T-cell (primary cell): ENCODE data around the gene PSMB2. TPM values are rescaled to one million over a fixed set of nuclear protein-coding genes. Genes with fewer than 3 reads are reported as not detected.

Experiments used
- ATAC-seq, 4 experiments: fragments of 200-7000 bp in 3 of 4; fragments of 150-1000 bp in 1 of 4; cut with Tn5 transposase; replicated peaks in 1 of 4; 1 replicate in 3 of 4; 2 replicates in 1 of 4; pipeline ENCODE4 v1.10.0; 2021; ENCODE audit warnings: moderate library complexity in 3 of 4, mild to moderate bottlenecking in 2 of 4, moderate number of reproducible peaks in 1 of 4
- CTCF ChIA-PET, 2 donors: fragments of 300-600 bp; sonication (Branson Sonifier 250); formaldehyde crosslinking; loops; one replicate each; lab custom pipeline; 2022; ENCODE audit warnings: antibody characterized with exemption in 2 of 2; lab: Charles Lee
- POLR2A ChIA-PET, 2 donors: fragments of 300-600 bp; sonication (Branson Sonifier 250); formaldehyde crosslinking; loops; one replicate each; lab custom pipeline; 2022; ENCODE audit warnings: antibody characterized with exemption in 2 of 2; lab: Charles Lee
- DNase-seq, 35 experiments: peaks; one replicate each; pipeline versions ENCODE4 v3.0.0 to v3.0.0-alpha.2; 2013 to 2023
- H3K27ac ChIP-seq: one replicate; pipeline ENCODE4 v1.5.1; 2013; ENCODE audit warnings: low read length
- H3K27me3 ChIP-seq, 2 experiments: replicated peaks in 1 of 2; 1 replicate in 1 of 2; 2 replicates in 1 of 2; pipeline versions ENCODE4 v1.6.1 to v1.7.0; 2013; ENCODE audit warnings: low read length in 1 of 2, mixed read lengths in 1 of 2; ENCODE audit not compliant: control insufficient read depth in 2 of 2, insufficient read depth in 2 of 2; ENCODE audit errors: extremely low read depth in 1 of 2
- H3K36me3 ChIP-seq, 2 donors: 1 replicate in 1 of 2; 2 replicates in 1 of 2; pipeline versions ENCODE4 v1.6.1 to v1.7.0; 2013; ENCODE audit warnings: low read length in 1 of 2; ENCODE audit not compliant: control insufficient read depth in 2 of 2, insufficient read depth in 1 of 2; ENCODE audit errors: extremely low read depth in 1 of 2
- H3K4me1 ChIP-seq, 2 experiments: 1 replicate in 1 of 2; 2 replicates in 1 of 2; pipeline versions ENCODE4 v1.6.1 to v1.7.0; 2013; ENCODE audit warnings: low read length in 2 of 2, mixed read lengths in 1 of 2; ENCODE audit not compliant: insufficient read depth in 2 of 2, control insufficient read depth in 1 of 2; ENCODE audit errors: extremely low read depth in 1 of 2
- H3K4me3 ChIP-seq, 2 donors: 1 replicate in 1 of 2; 2 replicates in 1 of 2; pipeline versions ENCODE4 v1.5.1 to v1.7.0; 2013; ENCODE audit warnings: mild to moderate bottlenecking in 2 of 2, low read length in 1 of 2, moderate library complexity in 1 of 2; ENCODE audit not compliant: control insufficient read depth in 1 of 2; ENCODE audit errors: extremely low read depth in 1 of 2
- H3K9me3 ChIP-seq: 2 replicates; pipeline ENCODE4 v1.7.0; 2013
- H3K27ac Mint-ChIP-seq, 2 donors: one replicate each; pipeline ENCODE4 v1.8.0; 2020 to 2021; ENCODE audit warnings: mild to moderate bottlenecking in 2 of 2, mixed read lengths in 2 of 2
- H3K27me3 Mint-ChIP-seq, 2 donors: one replicate each; pipeline ENCODE4 v1.8.0; 2021 to 2022; ENCODE audit warnings: mixed read lengths in 2 of 2
- H3K36me3 Mint-ChIP-seq: one replicate; pipeline ENCODE4 v1.8.0; 2021; ENCODE audit warnings: mixed read lengths
- H3K4me1 Mint-ChIP-seq, 3 donors: one replicate each; pipeline ENCODE4 v1.8.0; 2020 to 2022; ENCODE audit warnings: mixed read lengths in 3 of 3, mild to moderate bottlenecking in 1 of 3
- H3K4me3 Mint-ChIP-seq, 3 donors: one replicate each; pipeline ENCODE4 v1.8.0; 2020 to 2022; ENCODE audit warnings: mild to moderate bottlenecking in 3 of 3, mixed read lengths in 3 of 3, moderate library complexity in 3 of 3
- H3K9me3 Mint-ChIP-seq, 3 donors: one replicate each; pipeline ENCODE4 v1.8.0; 2020 to 2022; ENCODE audit warnings: mixed read lengths in 3 of 3
- whole genome bisulfite sequencing: methylation state at CpG from one replicate; pipeline ENCODE4 v1.1.5; 2013; ENCODE audit warnings: missing lambda C conversion rate; ENCODE audit not compliant: insufficient coverage; 5-methylcytosine and 5-hydroxymethylcytosine counted together
- total RNA-seq, 35 experiments: library from RNA in 6 of 35; stranded (reverse) in 6 of 35; fragments of 120-200 nt in 1 of 35; gene quantifications; one replicate each; pipeline versions ENCODE4 v1.2.1 to v1.2.4 and lab custom pipeline; 2013 to 2026

The PSMB2 gene
- total RNA-seq, 5 donors from 2014 or later (not counting 1 experiment from before 2014, with no cell fraction given): 26.3 to 37.7 (median 27.1) TPM

GRCh38 chr1:35675773-35676172 lies 34.4 kb upstream of the PSMB2 start:
- no peak overlapping the region for H3K27ac ChIP-seq
- no peak for ATAC-seq
- Mint-ChIP-seq H3K36me3 (no peaks in the 10 kb centered on the region), H3K4me3 (no peak overlapping the region), H3K27me3 (peaks cover 12 to 24% of the 10 kb centered on the region in 2 donors), H3K27ac (no peak overlapping the region), H3K4me1 (no peaks in the 10 kb centered on the region), H3K9me3 (no peaks in the 10 kb centered on the region)
- H3K27me3 ChIP-seq: peaks cover 0 to 23% of the 10 kb centered on the region in 2 experiments
- no peaks in the 10 kb centered on the region for H3K36me3 ChIP-seq
- CTCF ChIA-PET: no interaction called here
- DNase-seq: no peak
- no CpG with 5 or more reads among the region's 1 CpG for WGBS
- no peak overlapping the region for H3K4me3 ChIP-seq
- no peaks in the 10 kb centered on the region for H3K9me3 ChIP-seq
- H3K4me1 ChIP-seq: no peaks in the 10 kb centered on the region
- POLR2A ChIA-PET: no interaction called here

- H3K4me3 Mint-ChIP-seq: no peak overlapping the region
- Histone ChIP-seq H3K27ac (no peak overlapping the region), H3K36me3 (no peaks in the 10 kb centered on the region), H3K9me3 (no peaks in the 10 kb centered on the region), H3K4me3 (no peak overlapping the region), H3K27me3 (peaks cover 0 to 25% of the 10 kb centered on the region in 2 experiments), H3K4me1 (no peaks in the 10 kb centered on the region)
- CTCF ChIA-PET: interaction anchor here in 1 of 2 donors (0.7 kb wide), 1 partner anchor 235 kb away, joined by 5 read pairs; no protein-coding TSS in a partner anchor
- ATAC-seq: no peak
- peaks cover 15 to 23% of the 10 kb centered on the region in 2 donors for H3K27me3 Mint-ChIP-seq
- no peaks in the 10 kb centered on the region for H3K4me1 Mint-ChIP-seq
- H3K27ac Mint-ChIP-seq: no peak overlapping the region
- H3K36me3 Mint-ChIP-seq: no peaks in the 10 kb centered on the region
- DNase-seq: no peak
- WGBS: no CpG with 5 or more reads among the region's 5 CpGs
- H3K9me3 Mint-ChIP-seq: no peaks in the 10 kb centered on the region
- POLR2A ChIA-PET: no interaction called here
These were observed 32.8 kb upstream of the PSMB2 start for GRCh38 chr1:35674111-35674510.

DNA sequence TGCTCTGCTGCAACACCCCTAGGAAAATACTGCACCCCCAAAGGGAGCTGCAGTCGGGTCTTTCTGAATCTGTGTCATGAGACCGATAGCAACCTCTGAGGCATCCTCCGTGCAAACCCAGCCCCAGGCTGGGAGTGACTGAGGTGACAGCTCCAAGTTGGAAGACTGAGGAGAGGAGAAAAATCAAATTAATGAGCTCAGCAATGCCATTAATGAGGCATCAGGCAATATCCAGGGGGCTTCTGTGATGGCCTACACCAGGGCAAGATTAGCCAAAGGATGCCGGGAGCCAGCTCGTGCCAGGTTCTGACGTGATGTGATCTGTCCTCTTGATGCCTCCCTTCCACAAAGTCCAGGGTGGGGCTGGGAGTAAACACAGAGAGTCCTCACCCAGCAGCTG lies 30.8 kb upstream of the PSMB2 start:
- no peak for DNase-seq
- ATAC-seq: no peak
- H3K36me3 Mint-ChIP-seq: no peaks in the 10 kb centered on the region
- Histone ChIP-seq H3K27ac (no peak overlapping the region), H3K9me3 (no peaks in the 10 kb centered on the region), H3K4me1 (no peaks in the 10 kb centered on the region), H3K4me3 (no peak overlapping the region), H3K27me3 (peaks cover 2 to 28% of the 10 kb centered on the region in 2 experiments), H3K36me3 (no peaks in the 10 kb centered on the region)
- CTCF ChIA-PET: interaction anchor here in 1 of 2 donors (0.7 kb wide), 1 partner anchor 400 kb away, joined by 5 read pairs; no protein-coding TSS in a partner anchor
- no peaks in the 10 kb centered on the region for H3K9me3 Mint-ChIP-seq
- H3K27ac Mint-ChIP-seq: no peak overlapping the region
- POLR2A ChIA-PET: interaction anchor here in 1 of 2 donors (0.6 kb wide), 1 partner anchor 449 kb away, joined by 3 read pairs; no protein-coding TSS in a partner anchor
- peaks cover 13 to 28% of the 10 kb centered on the region in 2 donors for H3K27me3 Mint-ChIP-seq
- WGBS: 90% methylated on average over 3 of the region's 6 CpGs
- no peaks in the 10 kb centered on the region for H3K4me1 Mint-ChIP-seq
- no peak overlapping the region for H3K4me3 Mint-ChIP-seq

DNA sequence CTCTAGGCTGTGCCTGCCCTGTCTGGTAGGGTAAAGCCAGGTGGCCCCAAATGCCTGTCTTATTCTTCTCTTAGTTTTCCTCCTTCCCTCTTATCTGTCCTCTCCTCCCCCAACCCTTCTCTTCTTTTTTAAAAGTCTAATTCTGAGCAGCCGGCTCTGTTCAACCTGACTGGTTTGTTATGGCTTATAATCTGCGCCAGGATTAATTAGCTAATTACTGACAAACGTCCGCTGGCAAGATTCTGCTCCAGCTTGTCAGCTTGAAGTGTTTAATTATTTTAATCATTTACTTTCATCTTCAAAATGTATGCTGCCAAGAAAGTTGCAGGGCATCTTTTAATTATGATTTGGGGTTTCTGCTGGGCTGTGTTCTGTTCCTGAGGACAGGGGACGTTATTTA lies 27.2 kb upstream of the PSMB2 start:
- ATAC-seq: no peak
- H3K4me3 ChIP-seq: no peak overlapping the region
- Mint-ChIP-seq H3K4me1 (no peaks in the 10 kb centered on the region), H3K36me3 (no peaks in the 10 kb centered on the region), H3K27ac (no peak overlapping the region), H3K27me3 (peaks cover 11 to 29% of the 10 kb centered on the region in 2 donors), H3K9me3 (no peaks in the 10 kb centered on the region), H3K4me3 (no peak overlapping the region)
- CTCF ChIA-PET: no interaction called here
- H3K27ac ChIP-seq: no peak overlapping the region
- DNase-seq: no peak
- no peaks in the 10 kb centered on the region for H3K4me1 ChIP-seq
- peaks cover 8 to 41% of the 10 kb centered on the region in 2 experiments for H3K27me3 ChIP-seq
- no peaks in the 10 kb centered on the region for H3K9me3 ChIP-seq
- WGBS: no CpG with 5 or more reads among the region's 5 CpGs
- POLR2A ChIA-PET: no interaction called here
- H3K36me3 ChIP-seq: no peaks in the 10 kb centered on the region

DNA sequence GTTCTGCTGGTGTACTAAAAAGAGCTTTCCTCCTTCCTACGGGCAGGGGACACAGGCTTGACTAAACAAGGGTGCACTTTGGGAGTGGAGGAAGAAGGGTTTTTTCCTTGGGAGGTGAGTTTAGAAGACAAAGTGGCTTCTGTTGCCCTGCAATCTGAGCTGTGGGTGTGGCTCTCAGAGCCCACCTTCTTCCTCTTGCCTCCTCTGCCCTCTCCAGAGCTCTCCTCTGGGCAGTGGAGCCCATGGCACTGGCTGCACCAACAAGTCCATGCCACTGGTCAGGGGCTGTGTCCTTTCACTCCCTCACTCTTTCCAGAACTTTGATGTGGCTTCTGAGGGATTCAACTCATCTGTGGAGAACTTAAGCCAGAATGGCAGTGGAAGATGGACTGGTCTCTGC lies 25.6 kb upstream of the PSMB2 start:
- Histone ChIP-seq H3K4me3 (no peak overlapping the region), H3K36me3 (no peaks in the 10 kb centered on the region), H3K4me1 (no peaks in the 10 kb centered on the region), H3K9me3 (no peaks in the 10 kb centered on the region), H3K27ac (no peak overlapping the region), H3K27me3 (peaks cover 8 to 32% of the 10 kb centered on the region in 2 experiments)
- WGBS: no CpG with 5 or more reads among the region's 1 CpG
- no peak for DNase-seq
- no peak overlapping the region for H3K27ac Mint-ChIP-seq
- peaks cover 7 to 19% of the 10 kb centered on the region in 2 donors for H3K27me3 Mint-ChIP-seq
- no peak for ATAC-seq
- ChIA-PET CTCF (no interaction called here), POLR2A (no interaction called here)
- no peaks in the 10 kb centered on the region for H3K36me3 Mint-ChIP-seq
- H3K9me3 Mint-ChIP-seq: no peaks in the 10 kb centered on the region
- no peaks in the 10 kb centered on the region for H3K4me1 Mint-ChIP-seq
- no peak overlapping the region for H3K4me3 Mint-ChIP-seq

DNA sequence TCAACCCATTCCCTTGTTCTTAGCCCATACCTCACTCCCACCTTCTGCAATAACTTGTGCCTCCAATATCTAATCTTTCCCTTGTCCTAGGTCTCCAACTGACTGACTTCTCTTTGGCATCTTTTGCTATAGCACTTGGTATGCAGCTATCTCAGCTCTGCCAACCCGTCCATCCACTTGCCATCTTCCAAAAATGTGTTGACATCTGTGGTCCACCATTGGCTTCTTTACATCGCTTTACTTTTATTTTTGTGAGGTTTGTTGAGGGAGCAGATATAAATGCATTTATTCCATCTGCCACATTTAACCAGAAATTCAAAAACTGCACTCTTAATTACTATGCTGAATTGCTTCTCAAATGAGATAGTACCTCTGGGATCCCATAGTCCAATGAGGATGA lies 24.9 kb upstream of the PSMB2 start:
- H3K4me3 Mint-ChIP-seq: no peak overlapping the region
- H3K36me3 Mint-ChIP-seq: no peaks in the 10 kb centered on the region
- peaks cover 7 to 15% of the 10 kb centered on the region in 2 donors for H3K27me3 Mint-ChIP-seq
- WGBS: no CpG with 5 or more reads among the region's 2 CpGs
- H3K9me3 Mint-ChIP-seq: no peaks in the 10 kb centered on the region
- Histone ChIP-seq H3K9me3 (no peaks in the 10 kb centered on the region), H3K27me3 (peaks cover 8 to 29% of the 10 kb centered on the region in 2 experiments), H3K4me3 (no peak overlapping the region), H3K4me1 (no peaks in the 10 kb centered on the region), H3K27ac (no peak overlapping the region), H3K36me3 (no peaks in the 10 kb centered on the region)
- POLR2A ChIA-PET: no interaction called here
- H3K27ac Mint-ChIP-seq: no peak overlapping the region
- no peak for DNase-seq
- H3K4me1 Mint-ChIP-seq: no peaks in the 10 kb centered on the region
- CTCF ChIA-PET: interaction anchor here in 1 of 2 donors (0.8 kb wide), 1 partner anchor 82 kb away, joined by 3 read pairs; no protein-coding TSS in a partner anchor
- no peak for ATAC-seq
